ENCODE data around the gene ITPR3.

- TF ChIP-seq CTCF (IDR thresholded peaks at IDR 0.05; ENCODE audit: low read length), result no peak
- TF ChIP-seq EZH2 (IDR thresholded peaks at IDR 0.05; ENCODE audit: borderline replicate concordance, low read length), result no peak
Observed at GRCh38 chr6:33663028-33663427, 41.9 kb downstream of the ITPR3 start.
